Measurements from ENCODE around the gene LRRC47. TPM values are rescaled to one million over a fixed set of nuclear protein-coding genes. Genes with fewer than 3 reads are reported as not detected.

The LRRC47 gene
- polyA plus RNA-seq, 1 donor from 2014 or later: 59.2 TPM

DNA sequence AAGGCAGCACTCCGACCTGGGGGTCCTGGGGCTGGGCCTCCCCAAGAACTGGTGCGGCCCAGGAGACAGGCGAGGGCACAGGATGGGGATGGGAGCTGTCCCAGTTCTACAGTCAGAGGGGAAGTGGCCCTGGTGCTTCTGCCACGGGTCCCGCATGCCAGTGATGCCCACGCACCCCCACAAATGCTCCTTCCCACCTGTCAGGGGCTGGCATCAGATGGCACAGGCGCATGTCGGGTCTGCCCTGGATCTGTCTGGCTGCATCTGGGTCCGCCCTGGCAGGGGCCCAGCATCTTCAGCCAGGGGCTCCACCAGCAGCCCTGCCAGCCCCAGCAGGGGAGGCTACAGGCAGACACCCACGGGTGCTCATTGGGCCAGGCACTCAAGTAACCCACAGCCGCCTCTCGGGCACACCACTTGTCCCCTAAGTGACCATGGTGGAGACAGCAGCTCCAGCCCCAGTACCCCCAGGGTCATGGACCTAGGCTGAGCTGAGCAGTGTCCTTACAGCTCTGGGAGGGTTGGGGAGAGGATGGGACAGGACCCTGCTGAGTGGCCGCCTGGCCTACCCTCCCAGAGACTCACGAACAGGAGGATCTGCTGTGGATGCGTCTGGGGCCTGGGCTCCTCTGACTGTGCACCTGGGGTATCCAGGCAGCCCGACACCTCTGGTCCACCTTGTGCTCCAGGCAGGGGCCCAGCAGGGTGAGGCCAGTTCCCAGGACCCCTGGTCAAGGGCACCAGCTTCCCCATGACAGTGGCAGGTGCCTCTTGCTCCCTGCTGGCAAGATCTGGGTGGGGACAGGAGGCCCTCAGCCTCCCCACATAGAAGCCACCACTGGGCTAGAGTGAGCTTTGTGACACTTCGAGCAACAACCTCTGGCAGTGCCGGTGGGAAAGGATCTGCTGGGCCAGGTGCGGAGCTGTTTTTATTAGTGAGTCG lies 18.4 kb downstream of the LRRC47 start:
- no peak overlapping the region for H3K27ac ChIP-seq (ENCODE audit: low read length)

DNA sequence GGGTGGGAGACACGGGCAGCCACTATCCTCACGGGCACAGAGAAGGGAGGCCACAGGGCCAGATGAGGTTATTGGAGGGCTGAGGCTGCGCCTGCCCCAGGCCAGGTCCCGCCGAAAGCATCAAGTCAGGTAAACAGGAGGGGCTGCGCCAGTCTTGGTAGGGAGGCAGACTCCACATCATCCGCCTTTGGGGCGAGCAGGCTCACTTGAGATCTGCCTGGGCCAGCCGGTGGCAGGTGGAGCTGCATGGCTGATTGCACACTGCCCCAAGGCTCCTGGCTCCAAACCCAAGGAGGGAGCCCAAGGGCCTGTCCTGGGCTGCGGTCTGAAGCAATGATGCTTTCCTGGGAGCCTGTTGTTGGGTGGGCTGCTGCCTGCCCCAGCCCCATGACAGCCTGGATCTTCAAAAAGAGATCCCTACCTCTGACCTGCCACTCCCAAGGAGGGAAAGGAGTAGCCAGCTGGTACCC lies 19.2 kb downstream of the LRRC47 start:
- H3K79me2 ChIP-seq (replicated peaks; ENCODE audit: insufficient read depth, low read length): no peaks in the 10 kb centered on the region
- H3K4me2 ChIP-seq (ENCODE audit: low read length): no peak overlapping the region
- no peak overlapping the region for H3K9ac ChIP-seq (ENCODE audit: low read length)
- no peak overlapping the region for H3K27ac ChIP-seq (ENCODE audit: low read length)
- TF ChIP-seq TAF1 (IDR thresholded peaks at IDR 0.05; ENCODE audit: low read depth): no peak
- no peak for TF ChIP-seq MXI1 (conservative IDR thresholded peaks at IDR 0.05; ENCODE audit: poor library complexity, severe bottlenecking)
- TF ChIP-seq RAD21 (conservative IDR thresholded peaks at IDR 0.05): no peak
- TF ChIP-seq, protein P1, sequence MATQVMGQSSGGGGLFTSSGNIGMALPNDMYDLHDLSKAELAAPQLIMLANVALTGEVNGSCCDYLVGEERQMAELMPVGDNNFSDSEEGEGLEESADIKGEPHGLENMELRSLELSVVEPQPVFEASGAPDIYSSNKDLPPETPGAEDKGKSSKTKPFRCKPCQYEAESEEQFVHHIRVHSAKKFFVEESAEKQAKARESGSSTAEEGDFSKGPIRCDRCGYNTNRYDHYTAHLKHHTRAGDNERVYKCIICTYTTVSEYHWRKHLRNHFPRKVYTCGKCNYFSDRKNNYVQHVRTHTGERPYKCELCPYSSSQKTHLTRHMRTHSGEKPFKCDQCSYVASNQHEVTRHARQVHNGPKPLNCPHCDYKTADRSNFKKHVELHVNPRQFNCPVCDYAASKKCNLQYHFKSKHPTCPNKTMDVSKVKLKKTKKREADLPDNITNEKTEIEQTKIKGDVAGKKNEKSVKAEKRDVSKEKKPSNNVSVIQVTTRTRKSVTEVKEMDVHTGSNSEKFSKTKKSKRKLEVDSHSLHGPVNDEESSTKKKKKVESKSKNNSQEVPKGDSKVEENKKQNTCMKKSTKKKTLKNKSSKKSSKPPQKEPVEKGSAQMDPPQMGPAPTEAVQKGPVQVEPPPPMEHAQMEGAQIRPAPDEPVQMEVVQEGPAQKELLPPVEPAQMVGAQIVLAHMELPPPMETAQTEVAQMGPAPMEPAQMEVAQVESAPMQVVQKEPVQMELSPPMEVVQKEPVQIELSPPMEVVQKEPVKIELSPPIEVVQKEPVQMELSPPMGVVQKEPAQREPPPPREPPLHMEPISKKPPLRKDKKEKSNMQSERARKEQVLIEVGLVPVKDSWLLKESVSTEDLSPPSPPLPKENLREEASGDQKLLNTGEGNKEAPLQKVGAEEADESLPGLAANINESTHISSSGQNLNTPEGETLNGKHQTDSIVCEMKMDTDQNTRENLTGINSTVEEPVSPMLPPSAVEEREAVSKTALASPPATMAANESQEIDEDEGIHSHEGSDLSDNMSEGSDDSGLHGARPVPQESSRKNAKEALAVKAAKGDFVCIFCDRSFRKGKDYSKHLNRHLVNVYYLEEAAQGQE (IDR thresholded peaks at IDR 0.05; ENCODE audit: borderline replicate concordance): no peak
- H4K20me1 ChIP-seq (ENCODE audit: insufficient read depth): no peaks in the 10 kb centered on the region
- H3K9me3 ChIP-seq (ENCODE audit: low read length): no peaks in the 10 kb centered on the region
- no peak overlapping the region for H2AFZ ChIP-seq (ENCODE audit: low read depth, low read length)
- no peaks in the 10 kb centered on the region for H3K9me2 ChIP-seq (ENCODE audit: insufficient read depth, low read length)
- H3K27me3 ChIP-seq (ENCODE audit: insufficient read depth, low read depth, low read length): no peaks in the 10 kb centered on the region
- H3K4me3 ChIP-seq (ENCODE audit: low read length): no peak overlapping the region
- H3K36me3 ChIP-seq (ENCODE audit: insufficient read depth, low read length): no peaks in the 10 kb centered on the region
- no peaks in the 10 kb centered on the region for H3F3A ChIP-seq (ENCODE audit: insufficient read depth, low read length, poor library complexity, severe bottlenecking)

More for the DNA sequence above, 18.4 kb downstream of the LRRC47 start:
- Histone ChIP-seq H4K20me1 (ENCODE audit: insufficient read depth) (no peaks in the 10 kb centered on the region), H3K27me3 (ENCODE audit: insufficient read depth, low read depth, low read length) (no peaks in the 10 kb centered on the region), H3F3A (ENCODE audit: insufficient read depth, low read length, poor library complexity, severe bottlenecking) (no peaks in the 10 kb centered on the region), H3K36me3 (ENCODE audit: insufficient read depth, low read length) (no peaks in the 10 kb centered on the region), H3K9me3 (ENCODE audit: low read length) (no peaks in the 10 kb centered on the region), H3K9ac (ENCODE audit: low read length) (no peak overlapping the region), H2AFZ (ENCODE audit: low read depth, low read length) (no peak overlapping the region), H3K4me3 (ENCODE audit: low read length) (no peak overlapping the region), H3K9me2 (ENCODE audit: insufficient read depth, low read length) (no peaks in the 10 kb centered on the region), H3K79me2 (replicated peaks; ENCODE audit: insufficient read depth, low read length) (no peaks in the 10 kb centered on the region), H3K4me2 (ENCODE audit: low read length) (no peak overlapping the region)
- TF ChIP-seq SMC3 (conservative IDR thresholded peaks at IDR 0.05; ENCODE audit: poor library complexity) (no peak), EP300 (conservative IDR thresholded peaks at IDR 0.05; ENCODE audit: poor library complexity, severe bottlenecking) (no peak), MXI1 (conservative IDR thresholded peaks at IDR 0.05; ENCODE audit: poor library complexity, severe bottlenecking) (no peak), EZH2 (IDR thresholded peaks at IDR 0.05; ENCODE audit: borderline replicate concordance, insufficient read depth, low read length, poor library complexity, severe bottlenecking) (no peak), POLR2AphosphoS5 (IDR thresholded peaks at IDR 0.05) (no peak), RAD21 (conservative IDR thresholded peaks at IDR 0.05) (no peak), TAF1 (IDR thresholded peaks at IDR 0.05; ENCODE audit: low read depth) (no peak)
- TF ChIP-seq, protein P1 (IDR thresholded peaks at IDR 0.05; ENCODE audit: borderline replicate concordance): no peak
- TF ChIP-seq, protein P2, sequence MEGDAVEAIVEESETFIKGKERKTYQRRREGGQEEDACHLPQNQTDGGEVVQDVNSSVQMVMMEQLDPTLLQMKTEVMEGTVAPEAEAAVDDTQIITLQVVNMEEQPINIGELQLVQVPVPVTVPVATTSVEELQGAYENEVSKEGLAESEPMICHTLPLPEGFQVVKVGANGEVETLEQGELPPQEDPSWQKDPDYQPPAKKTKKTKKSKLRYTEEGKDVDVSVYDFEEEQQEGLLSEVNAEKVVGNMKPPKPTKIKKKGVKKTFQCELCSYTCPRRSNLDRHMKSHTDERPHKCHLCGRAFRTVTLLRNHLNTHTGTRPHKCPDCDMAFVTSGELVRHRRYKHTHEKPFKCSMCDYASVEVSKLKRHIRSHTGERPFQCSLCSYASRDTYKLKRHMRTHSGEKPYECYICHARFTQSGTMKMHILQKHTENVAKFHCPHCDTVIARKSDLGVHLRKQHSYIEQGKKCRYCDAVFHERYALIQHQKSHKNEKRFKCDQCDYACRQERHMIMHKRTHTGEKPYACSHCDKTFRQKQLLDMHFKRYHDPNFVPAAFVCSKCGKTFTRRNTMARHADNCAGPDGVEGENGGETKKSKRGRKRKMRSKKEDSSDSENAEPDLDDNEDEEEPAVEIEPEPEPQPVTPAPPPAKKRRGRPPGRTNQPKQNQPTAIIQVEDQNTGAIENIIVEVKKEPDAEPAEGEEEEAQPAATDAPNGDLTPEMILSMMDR (IDR thresholded peaks at IDR 0.05; ENCODE audit: poor library complexity, severe bottlenecking): no peak

Data from neural cell (in vitro differentiated cells).